Esophagus muscularis mucosa (tissue), 4 donors: Measurements from ENCODE around the gene SVOPL. TPM values are rescaled to one million over a fixed set of nuclear protein-coding genes. Genes with fewer than 3 reads are reported as not detected.

ENCODE experiments used
- DNase-seq: peaks from one replicate; pipeline ENCODE4 v3.0.0-alpha.2; 2017; ENCODE audit errors: extremely low spot score
- H3K27ac ChIP-seq, 4 donors: fragments of 200-600 bp; sonication (generic); replicated peaks in 1 of 4; 1 replicate in 3 of 4; 2 replicates in 1 of 4; pipeline ENCODE4 v1.5.1; 2016 to 2019; ENCODE audit warnings: mild to moderate bottlenecking in 1 of 4
- H3K27me3 ChIP-seq, 4 donors: fragments of 200-600 bp; sonication (generic); one replicate each; pipeline versions ENCODE4 v1.5.1 to v1.6.0; 2016 to 2019
- H3K36me3 ChIP-seq, 4 donors: fragments of 200-600 bp; sonication (generic); one replicate each; pipeline ENCODE4 v1.5.1; 2016 to 2019
- H3K4me1 ChIP-seq, 4 donors: fragments of 200-600 bp; sonication (generic); one replicate each; pipeline ENCODE4 v1.5.1; 2016 to 2019
- H3K4me3 ChIP-seq, 4 donors: fragments of 200-600 bp; sonication (generic); 1 replicate in 2 of 4; 2 replicates in 2 of 4; pipeline ENCODE4 v1.5.1; 2016 to 2019; ENCODE audit warnings: mild to moderate bottlenecking in 4 of 4, moderate library complexity in 1 of 4
- H3K9me3 ChIP-seq, 4 donors: fragments of 200-600 bp; sonication (generic); 1 replicate in 3 of 4; 2 replicates in 1 of 4; pipeline ENCODE4 v1.5.1; 2016 to 2019
- EP300 ChIP-seq: sonication (generic); formaldehyde crosslinking; IDR thresholded peaks from one replicate; pipeline ENCODE4 v1.6.1; 2017; ENCODE audit warnings: antibody characterized with exemption
- POLR2A ChIP-seq: fragments of 450-650 bp; IDR thresholded peaks from one replicate; pipeline ENCODE4 v1.6.1; 2017; ENCODE audit warnings: antibody characterized with exemption, moderate library complexity, mild to moderate bottlenecking, low read depth
- POLR2AphosphoS5 ChIP-seq, 2 donors: sonication (generic); formaldehyde crosslinking; IDR thresholded peaks; one replicate each; pipeline ENCODE4 v1.6.1; 2017; ENCODE audit warnings: antibody characterized with exemption in 2 of 2
- WGBS: methylation state at CpG from one replicate; pipeline ENCODE4 v1.1.5; 2018; 5-methylcytosine and 5-hydroxymethylcytosine counted together
- intact Hi-C: fragments of 100-400 bp; cut with DNase I; formaldehyde crosslinking; loops from one replicate; pipeline ENCODE4 v1.15.1; 2023
- total RNA-seq, 4 donors: library from RNA; depleted of rRNA; stranded (reverse); fragments of >200 nt; gene quantifications; one replicate each; pipeline versions ENCODE4 v1.1.0 to v1.2.1, GENCODE V29; 2016
- TF ChIP-seq, protein P1 (sequence below), 3 experiments: fragments of 200-600 bp in 2 of 3; fragments of 450-650 bp in 1 of 3; sonication (generic) in 2 of 3; IDR thresholded peaks; one replicate each; pipeline ENCODE4 v1.5.1; 2017 to 2019; ENCODE audit warnings: antibody characterized with exemption in 3 of 3, mild to moderate bottlenecking in 2 of 3, moderate library complexity in 1 of 3

Gene SVOPL
- total RNA-seq, 4 donors from 2014 or later: not detected

DNA sequence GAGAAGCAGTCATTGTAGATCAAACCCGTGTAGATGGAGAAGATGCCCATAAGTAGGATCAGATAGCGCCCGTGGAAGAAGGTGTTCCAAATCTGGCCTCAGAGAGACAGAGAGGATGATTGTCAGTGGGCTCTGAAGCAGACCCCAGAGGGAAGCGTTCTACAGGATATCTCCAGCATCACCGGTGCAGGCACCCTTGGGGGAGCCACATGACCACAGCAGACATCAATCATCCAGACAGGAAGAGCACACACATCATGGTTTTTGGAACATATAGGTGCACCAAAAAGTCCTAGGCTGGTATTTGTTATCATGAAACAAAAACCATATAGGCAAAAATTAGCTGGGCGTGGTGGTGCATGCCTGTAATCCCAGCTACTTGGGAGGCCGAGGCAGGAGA is 44.0 kb upstream of the SVOPL start:
- TF ChIP-seq POLR2A (no peak), POLR2AphosphoS5 (IDR thresholded peaks at IDR 0.05) (no peak), EP300 (no peak)
- TF ChIP-seq, protein P1, sequence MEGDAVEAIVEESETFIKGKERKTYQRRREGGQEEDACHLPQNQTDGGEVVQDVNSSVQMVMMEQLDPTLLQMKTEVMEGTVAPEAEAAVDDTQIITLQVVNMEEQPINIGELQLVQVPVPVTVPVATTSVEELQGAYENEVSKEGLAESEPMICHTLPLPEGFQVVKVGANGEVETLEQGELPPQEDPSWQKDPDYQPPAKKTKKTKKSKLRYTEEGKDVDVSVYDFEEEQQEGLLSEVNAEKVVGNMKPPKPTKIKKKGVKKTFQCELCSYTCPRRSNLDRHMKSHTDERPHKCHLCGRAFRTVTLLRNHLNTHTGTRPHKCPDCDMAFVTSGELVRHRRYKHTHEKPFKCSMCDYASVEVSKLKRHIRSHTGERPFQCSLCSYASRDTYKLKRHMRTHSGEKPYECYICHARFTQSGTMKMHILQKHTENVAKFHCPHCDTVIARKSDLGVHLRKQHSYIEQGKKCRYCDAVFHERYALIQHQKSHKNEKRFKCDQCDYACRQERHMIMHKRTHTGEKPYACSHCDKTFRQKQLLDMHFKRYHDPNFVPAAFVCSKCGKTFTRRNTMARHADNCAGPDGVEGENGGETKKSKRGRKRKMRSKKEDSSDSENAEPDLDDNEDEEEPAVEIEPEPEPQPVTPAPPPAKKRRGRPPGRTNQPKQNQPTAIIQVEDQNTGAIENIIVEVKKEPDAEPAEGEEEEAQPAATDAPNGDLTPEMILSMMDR (IDR thresholded peaks at IDR 0.05): no peak
- Histone ChIP-seq H3K27ac (no peak overlapping the region), H3K9me3 (no peaks in the 10 kb centered on the region), H3K36me3 (no peaks in the 10 kb centered on the region), H3K4me3 (no peak overlapping the region), H3K4me1 (no peaks in the 10 kb centered on the region), H3K27me3 (no peaks in the 10 kb centered on the region)
- intact Hi-C loops: no loop called here
- DNase-seq: no peak
- WGBS: 95% methylated on average over 6 of the region's 7 CpGs

DNA sequence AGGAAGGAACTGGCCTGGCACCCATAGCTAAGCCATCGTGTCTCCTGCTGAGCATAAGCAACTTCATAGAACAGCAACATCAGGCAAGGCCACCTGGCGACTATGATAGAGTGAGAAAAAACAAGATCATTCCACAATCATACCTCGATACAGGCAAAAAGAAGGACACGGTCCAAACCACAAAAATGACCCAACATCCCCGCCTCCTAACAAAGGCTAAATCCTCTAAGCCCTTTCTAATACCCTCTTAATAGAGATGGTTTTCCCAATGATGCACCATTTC is 40.2 kb upstream of the SVOPL start:
- Histone ChIP-seq H3K9me3 (no peaks in the 10 kb centered on the region), H3K4me1 (no peaks in the 10 kb centered on the region), H3K27me3 (no peaks in the 10 kb centered on the region), H3K36me3 (no peaks in the 10 kb centered on the region), H3K27ac (no peak overlapping the region), H3K4me3 (no peak overlapping the region)
- intact Hi-C loops: no loop called here
- 86% methylated on average over 5 of the region's 5 CpGs for WGBS
- TF ChIP-seq POLR2A: no peak
- TF ChIP-seq EP300: no peak
- no peak for TF ChIP-seq POLR2AphosphoS5 (IDR thresholded peaks at IDR 0.05)
- TF ChIP-seq, protein P1 (IDR thresholded peaks at IDR 0.05): no peak
- DNase-seq: no peak

DNA sequence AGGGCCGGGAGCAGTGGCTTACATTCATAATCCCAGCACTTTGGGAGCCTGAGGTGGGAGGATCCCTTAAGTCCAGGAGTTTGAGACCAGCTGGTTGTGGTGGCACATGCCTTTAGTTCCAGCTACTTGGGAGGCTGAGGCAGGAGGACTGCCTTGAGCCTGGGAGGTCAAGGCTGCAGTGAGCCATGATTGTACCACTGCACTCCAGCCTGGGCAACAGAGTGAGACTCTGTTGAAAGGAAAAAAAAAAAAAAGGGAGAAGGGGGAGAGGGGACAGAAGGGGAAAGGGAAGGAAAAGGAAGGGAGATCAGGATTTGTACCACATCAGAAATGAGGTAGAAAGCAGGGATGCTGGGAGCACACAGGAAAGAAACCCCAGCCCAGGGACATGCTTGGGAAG is 38.7 kb upstream of the SVOPL start:
- Histone ChIP-seq H3K4me3 (no peak overlapping the region), H3K27me3 (no peaks in the 10 kb centered on the region), H3K27ac (no peak overlapping the region), H3K4me1 (no peaks in the 10 kb centered on the region), H3K36me3 (no peaks in the 10 kb centered on the region), H3K9me3 (no peaks in the 10 kb centered on the region)
- TF ChIP-seq, protein P1 (IDR thresholded peaks at IDR 0.05): no peak
- no peak for TF ChIP-seq EP300
- no peak for TF ChIP-seq POLR2AphosphoS5 (IDR thresholded peaks at IDR 0.05)
- TF ChIP-seq POLR2A: no peak
- no peak for DNase-seq
- intact Hi-C loops: loop anchor here (5.0 kb wide), 1 partner anchor 578 kb away; no protein-coding TSS in a partner anchor
- 88% methylated on average over 1 of the region's 1 CpG for WGBS

DNA sequence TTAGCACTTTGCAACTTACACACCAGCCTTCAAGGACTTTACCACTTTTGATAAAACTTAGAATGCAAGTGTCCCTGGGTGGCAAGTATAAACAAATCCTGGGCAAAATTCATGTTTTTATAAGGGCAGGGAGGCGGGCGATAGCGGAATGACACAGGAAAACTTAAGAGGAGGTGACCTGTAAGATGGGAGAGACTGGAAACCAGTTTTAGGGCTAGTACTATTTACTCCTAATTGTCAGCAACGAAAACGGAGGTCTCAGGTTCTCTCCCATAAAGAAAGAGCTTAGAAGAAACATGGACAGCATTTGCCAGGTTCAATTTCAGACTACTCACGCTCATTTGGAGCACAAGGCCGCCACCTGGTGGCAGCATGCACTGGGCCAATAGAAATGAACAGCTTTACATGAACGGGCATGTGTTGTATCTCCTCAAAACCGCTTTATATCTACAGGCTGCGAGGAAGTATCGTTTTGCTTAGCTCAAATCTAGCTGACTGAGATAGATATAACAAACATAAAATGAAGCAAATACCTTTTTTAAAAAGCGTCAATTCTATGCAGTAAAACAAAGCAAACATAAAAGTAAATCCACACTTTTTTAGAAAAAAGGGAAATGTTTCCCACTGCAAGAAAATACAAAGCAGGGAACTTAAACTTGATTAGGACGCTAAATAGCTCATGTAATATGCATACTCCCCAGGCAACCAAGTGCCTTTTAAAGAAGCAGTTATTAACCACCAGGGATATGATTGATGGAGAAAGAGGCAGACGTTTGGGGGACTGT is 37.6 kb upstream of the SVOPL start:
- Histone ChIP-seq H3K27me3 (no peaks in the 10 kb centered on the region), H3K4me3 (no peak overlapping the region), H3K4me1 (no peaks in the 10 kb centered on the region), H3K9me3 (no peaks in the 10 kb centered on the region), H3K36me3 (no peaks in the 10 kb centered on the region), H3K27ac (no peak overlapping the region)
- DNase-seq: no peak
- WGBS: 35% methylated on average over 14 of the region's 14 CpGs
- intact Hi-C loops: loop anchor here (5.0 kb wide), 1 partner anchor 576 kb away; no protein-coding TSS in a partner anchor
- TF ChIP-seq, protein P1 (IDR thresholded peaks at IDR 0.05): peak; percentile 62 to 80 (median 73)
- no peak for TF ChIP-seq POLR2A

DNA sequence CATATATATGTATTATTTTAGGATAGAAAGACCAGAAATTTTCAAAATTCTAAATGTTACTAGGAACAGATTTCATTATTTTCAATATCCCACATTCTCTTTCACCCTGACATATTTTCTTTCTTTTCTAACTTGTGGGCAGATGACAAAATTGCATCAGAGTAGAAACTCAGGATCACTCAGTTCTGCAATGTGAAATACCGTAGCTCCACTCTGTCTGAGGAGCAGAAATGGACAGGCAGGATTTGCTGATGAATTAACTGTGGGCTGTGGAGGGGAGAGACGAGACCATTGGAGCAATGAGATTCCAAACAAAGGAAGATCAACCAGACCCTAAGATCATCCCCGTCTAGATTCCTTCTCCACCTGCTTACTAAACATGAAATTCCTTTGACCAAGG is 37.0 kb upstream of the SVOPL start:
- H3K27ac ChIP-seq: no peak overlapping the region
- 65% methylated on average over 3 of the region's 3 CpGs for WGBS
- intact Hi-C loops: loop anchor here (5.0 kb wide), 1 partner anchor 576 kb away; no protein-coding TSS in a partner anchor

More for the DNA sequence above, 37.0 kb upstream of the SVOPL start:
- H3K36me3 ChIP-seq: no peaks in the 10 kb centered on the region
- no peak for DNase-seq
- H3K4me1 ChIP-seq: no peaks in the 10 kb centered on the region
- no peak overlapping the region for H3K4me3 ChIP-seq
- no peaks in the 10 kb centered on the region for H3K9me3 ChIP-seq
- TF ChIP-seq POLR2AphosphoS5 (IDR thresholded peaks at IDR 0.05) (no peak), EP300 (no peak), POLR2A (no peak)
- TF ChIP-seq, protein P1 (IDR thresholded peaks at IDR 0.05): no peak
- no peaks in the 10 kb centered on the region for H3K27me3 ChIP-seq
